ENCODE measurements around the gene REST. TPM values are rescaled to one million over a fixed set of nuclear protein-coding genes. Genes with fewer than 3 reads are reported as not detected.
A peak's percentile ranks its signal among the peaks of the same experiment; 100 is the strongest.
"Not testable (repeated sequence)": the region's sequence is repeated elsewhere in the genome, so short reads cannot be mapped to it uniquely, and the experiment has no call there.

The REST gene
- total RNA-seq, 1 donor from 2014 or later = 74.8 TPM

DNA sequence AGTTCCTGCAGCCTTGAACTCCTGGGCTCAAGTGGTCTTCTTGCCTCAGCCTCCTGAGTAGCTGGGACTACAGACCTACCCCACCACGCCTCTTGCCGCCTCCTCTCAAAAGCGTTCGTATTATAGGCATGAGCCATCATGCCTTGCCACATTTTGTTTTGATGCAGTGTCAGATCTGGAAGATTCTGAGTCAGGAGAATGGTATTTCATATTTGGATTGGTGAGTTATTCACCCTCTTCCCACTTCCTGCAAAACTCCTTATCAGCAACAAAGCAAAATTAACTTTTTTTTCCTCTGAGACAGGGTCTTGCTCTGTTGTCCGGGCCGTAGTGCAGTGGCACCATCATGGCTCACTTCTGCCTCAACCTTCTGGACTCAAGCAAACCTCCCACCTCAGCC is 29.6 kb downstream of the REST start:
- Mint-ChIP-seq H3K27me3 (ENCODE audit: low read depth, unreplicated experiment) (no peaks in the 10 kb centered on the region), H3K4me3 (ENCODE audit: unreplicated experiment) (no peak overlapping the region), H3K9me3 (ENCODE audit: unreplicated experiment) (peaks cover 2% of the 10 kb centered on the region), H3K27ac (ENCODE audit: unreplicated experiment) (peak overlapping the region; percentile 9), H3K36me3 (ENCODE audit: low read depth, unreplicated experiment) (peaks cover 14% of the 10 kb centered on the region), H3K4me1 (ENCODE audit: low read depth, unreplicated experiment) (peaks cover 8% of the 10 kb centered on the region)
- Histone ChIP-seq H3K4me2 (ENCODE audit: low read length) (peak overlapping the region; percentile 45), H3K4me1 (ENCODE audit: insufficient read depth, low read length) (peaks cover 4% of the 10 kb centered on the region), H4K20me1 (ENCODE audit: insufficient read depth, low read length) (peaks cover 4% of the 10 kb centered on the region), H3K27me3 (ENCODE audit: insufficient read depth, low read length) (no peaks in the 10 kb centered on the region), H3K4me3 (ENCODE audit: insufficient read depth, low read depth, low read length) (no peak overlapping the region), H3K27ac (ENCODE audit: low read depth, low read length) (no peak overlapping the region), H3K9ac (ENCODE audit: low read length) (no peak overlapping the region), H3K36me3 (ENCODE audit: insufficient read depth, low read length) (peaks cover 7% of the 10 kb centered on the region), H3K9me3 (ENCODE audit: insufficient read depth, low read depth, low read length) (no peaks in the 10 kb centered on the region), H2AFZ (ENCODE audit: low read depth, low read length) (no peak overlapping the region), H3K79me2 (ENCODE audit: insufficient read depth, low read length) (peaks cover 9% of the 10 kb centered on the region)
- peak; percentile 85 for DNase-seq (ENCODE audit: low read depth)
- peak; percentile 84 for FAIRE-seq
- TF ChIP-seq EZH2 (IDR thresholded peaks at IDR 0.05; ENCODE audit: insufficient read depth, low read length) = no peak
- TF ChIP-seq, protein P1, sequence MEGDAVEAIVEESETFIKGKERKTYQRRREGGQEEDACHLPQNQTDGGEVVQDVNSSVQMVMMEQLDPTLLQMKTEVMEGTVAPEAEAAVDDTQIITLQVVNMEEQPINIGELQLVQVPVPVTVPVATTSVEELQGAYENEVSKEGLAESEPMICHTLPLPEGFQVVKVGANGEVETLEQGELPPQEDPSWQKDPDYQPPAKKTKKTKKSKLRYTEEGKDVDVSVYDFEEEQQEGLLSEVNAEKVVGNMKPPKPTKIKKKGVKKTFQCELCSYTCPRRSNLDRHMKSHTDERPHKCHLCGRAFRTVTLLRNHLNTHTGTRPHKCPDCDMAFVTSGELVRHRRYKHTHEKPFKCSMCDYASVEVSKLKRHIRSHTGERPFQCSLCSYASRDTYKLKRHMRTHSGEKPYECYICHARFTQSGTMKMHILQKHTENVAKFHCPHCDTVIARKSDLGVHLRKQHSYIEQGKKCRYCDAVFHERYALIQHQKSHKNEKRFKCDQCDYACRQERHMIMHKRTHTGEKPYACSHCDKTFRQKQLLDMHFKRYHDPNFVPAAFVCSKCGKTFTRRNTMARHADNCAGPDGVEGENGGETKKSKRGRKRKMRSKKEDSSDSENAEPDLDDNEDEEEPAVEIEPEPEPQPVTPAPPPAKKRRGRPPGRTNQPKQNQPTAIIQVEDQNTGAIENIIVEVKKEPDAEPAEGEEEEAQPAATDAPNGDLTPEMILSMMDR (IDR thresholded peaks at IDR 0.05; ENCODE audit: insufficient read depth, low read depth, low read length) = no peak

DNA sequence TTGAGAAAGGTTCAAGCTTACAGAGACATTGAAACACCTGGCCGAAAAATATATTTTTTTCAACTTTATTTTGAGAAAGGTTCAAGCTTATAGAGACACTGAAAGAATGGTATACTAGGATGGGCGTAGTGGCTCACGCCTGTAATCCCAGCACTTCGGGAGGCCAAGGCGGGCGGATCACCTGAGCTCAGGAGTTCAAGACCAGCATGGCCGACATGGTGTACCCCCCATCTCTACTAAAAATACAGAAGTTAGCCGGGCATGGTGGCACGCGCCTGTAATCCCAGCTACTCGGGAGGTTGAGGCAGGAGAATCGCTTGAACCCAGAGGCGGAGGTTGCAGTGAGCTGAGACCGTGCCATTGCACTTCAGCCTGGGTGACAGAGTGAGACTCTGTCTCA is 32.1 kb downstream of the REST start:
- H4K20me1 ChIP-seq (ENCODE audit: insufficient read depth, low read length); H3K4me3 ChIP-seq (ENCODE audit: insufficient read depth, low read depth, low read length); H3K27me3 ChIP-seq (ENCODE audit: insufficient read depth, low read length); H3K4me3 Mint-ChIP-seq (ENCODE audit: unreplicated experiment); H3K36me3 ChIP-seq (ENCODE audit: insufficient read depth, low read length); H3K9me3 Mint-ChIP-seq (ENCODE audit: unreplicated experiment); H3K9me3 ChIP-seq (ENCODE audit: insufficient read depth, low read depth, low read length); DNase-seq (ENCODE audit: low read depth); H3K27ac Mint-ChIP-seq (ENCODE audit: unreplicated experiment); H3K79me2 ChIP-seq (ENCODE audit: insufficient read depth, low read length); H3K4me2 ChIP-seq (ENCODE audit: low read length); H3K27ac ChIP-seq (ENCODE audit: low read depth, low read length); FAIRE-seq; H3K4me1 ChIP-seq (ENCODE audit: insufficient read depth, low read length); H3K27me3 Mint-ChIP-seq (ENCODE audit: low read depth, unreplicated experiment); H3K9ac ChIP-seq (ENCODE audit: low read length); H3K4me1 Mint-ChIP-seq (ENCODE audit: low read depth, unreplicated experiment); H2AFZ ChIP-seq (ENCODE audit: low read depth, low read length): not testable (repeated sequence)
- H3K36me3 Mint-ChIP-seq (ENCODE audit: low read depth, unreplicated experiment) = peaks cover 14% of the 10 kb centered on the region

DNA sequence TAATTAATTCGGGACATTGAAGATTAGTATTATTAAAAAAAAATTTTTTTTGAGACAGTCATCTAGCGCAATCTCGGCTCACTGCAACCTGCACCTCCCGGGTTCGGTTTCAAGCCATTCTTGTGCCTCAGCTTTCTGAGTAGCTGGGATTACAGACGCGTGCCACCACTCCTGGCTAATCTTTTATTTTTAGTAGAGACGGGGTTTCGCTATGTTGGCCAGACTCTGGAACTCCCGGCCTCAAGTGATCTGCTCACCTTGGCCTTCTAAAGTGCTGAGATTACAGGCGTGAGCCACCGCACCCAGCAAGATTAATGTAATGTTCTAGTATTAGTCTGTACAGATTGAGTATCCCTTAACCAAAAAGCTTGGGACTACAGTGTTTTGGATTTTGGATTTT is 32.7 kb downstream of the REST start:
- no peaks in the 10 kb centered on the region for H3K27me3 Mint-ChIP-seq (ENCODE audit: low read depth, unreplicated experiment)
- peaks cover 8% of the 10 kb centered on the region for H3K4me1 Mint-ChIP-seq (ENCODE audit: low read depth, unreplicated experiment)
- no peak for TF ChIP-seq EZH2 (IDR thresholded peaks at IDR 0.05; ENCODE audit: insufficient read depth, low read length)
- TF ChIP-seq, protein P1 (IDR thresholded peaks at IDR 0.05; ENCODE audit: insufficient read depth, low read depth, low read length) = no peak
- H3K4me3 Mint-ChIP-seq (ENCODE audit: unreplicated experiment) = no peak overlapping the region
- Histone ChIP-seq H3K27me3 (ENCODE audit: insufficient read depth, low read length) (no peaks in the 10 kb centered on the region), H4K20me1 (ENCODE audit: insufficient read depth, low read length) (no peaks in the 10 kb centered on the region), H2AFZ (ENCODE audit: low read depth, low read length) (no peak overlapping the region), H3K9ac (ENCODE audit: low read length) (no peak overlapping the region), H3K4me2 (ENCODE audit: low read length) (no peak overlapping the region), H3K36me3 (ENCODE audit: insufficient read depth, low read length) (peaks cover 4% of the 10 kb centered on the region), H3K4me3 (ENCODE audit: insufficient read depth, low read depth, low read length) (no peak overlapping the region), H3K27ac (ENCODE audit: low read depth, low read length) (no peak overlapping the region), H3K79me2 (ENCODE audit: insufficient read depth, low read length) (no peaks in the 10 kb centered on the region), H3K9me3 (ENCODE audit: insufficient read depth, low read depth, low read length) (no peaks in the 10 kb centered on the region), H3K4me1 (ENCODE audit: insufficient read depth, low read length) (peaks cover 4% of the 10 kb centered on the region)
- peaks cover 14% of the 10 kb centered on the region for H3K36me3 Mint-ChIP-seq (ENCODE audit: low read depth, unreplicated experiment)
- peaks cover 2% of the 10 kb centered on the region for H3K9me3 Mint-ChIP-seq (ENCODE audit: unreplicated experiment)
- FAIRE-seq = no peak
- no peak overlapping the region for H3K27ac Mint-ChIP-seq (ENCODE audit: unreplicated experiment)
- no peak for DNase-seq (ENCODE audit: low read depth)

Data from astrocyte (in vitro differentiated cells and primary cell).